B cell (primary cell): ENCODE data around the gene YPEL3. TPM values are rescaled to one million over a fixed set of nuclear protein-coding genes. Genes with fewer than 3 reads are reported as not detected.

Source experiments
- ATAC-seq: fragments of 200-7000 bp; cut with Tn5 transposase; one replicate; pipeline ENCODE4 v1.10.0; 2021; ENCODE audit warnings: low read depth, mild to moderate bottlenecking, moderate number of reproducible peaks, moderate library complexity
- CTCF ChIA-PET: fragments of 350-600 bp; sonication (Branson Sonifier 250); formaldehyde crosslinking; loops from one replicate; lab custom pipeline; 2021; ENCODE audit warnings: antibody characterized with exemption, inconsistent platforms; lab: Charles Lee
- POLR2A ChIA-PET: fragments of 350-600 bp; sonication (Branson Sonifier 250); formaldehyde crosslinking; loops from one replicate; lab custom pipeline; 2021; ENCODE audit warnings: antibody characterized with exemption; lab: Charles Lee
- DNase-seq: peaks from one replicate; pipeline ENCODE4 v3.0.0; 2013
- H2AFZ ChIP-seq: 2 replicates; pipeline ENCODE4 v1.6.1; 2012; ENCODE audit warnings: mild to moderate bottlenecking, low read depth, low read length; ENCODE audit not compliant: insufficient read depth, poor library complexity, severe bottlenecking
- H3K27ac ChIP-seq, 2 donors: 1 replicate in 1 of 2; 2 replicates in 1 of 2; pipeline ENCODE4 v1.5.1; 2012 to 2013; ENCODE audit warnings: low read length in 2 of 2, mild to moderate bottlenecking in 2 of 2, moderate library complexity in 1 of 2
- H3K27me3 ChIP-seq, 4 experiments: fragments of 200-600 bp in 1 of 4; sonication (generic) in 1 of 4; replicated peaks in 1 of 4; 1 replicate in 2 of 4; 2 replicates in 2 of 4; pipeline versions ENCODE4 v1.6.1 to v1.7.0; 2013 to 2016; ENCODE audit warnings: low read length in 3 of 4, mild to moderate bottlenecking in 2 of 4, mixed read lengths in 1 of 4, moderate library complexity in 1 of 4; ENCODE audit not compliant: insufficient read depth in 4 of 4, control insufficient read depth in 3 of 4; ENCODE audit errors: control extremely low read depth in 1 of 4
- H3K36me3 ChIP-seq, 2 experiments: replicated peaks in 1 of 2; 1 replicate in 1 of 2; 2 replicates in 1 of 2; pipeline versions ENCODE4 v1.6.1 to v1.7.1; 2013; ENCODE audit warnings: low read length in 1 of 2; ENCODE audit not compliant: insufficient read depth in 2 of 2, control insufficient read depth in 1 of 2; ENCODE audit errors: control extremely low read depth in 1 of 2, extremely low read depth in 1 of 2
- H3K4me1 ChIP-seq, 2 donors: fragments of 200-600 bp in 1 of 2; sonication (generic) in 1 of 2; 1 replicate in 1 of 2; 2 replicates in 1 of 2; pipeline versions ENCODE4 v1.5.1 to v1.6.1; 2013 to 2017; ENCODE audit warnings: low read length in 2 of 2; ENCODE audit not compliant: control insufficient read depth in 2 of 2, insufficient read depth in 2 of 2
- H3K4me2 ChIP-seq: replicated peaks from 2 replicates; pipeline ENCODE3; 2012; ENCODE audit warnings: mild to moderate bottlenecking, low read depth, low read length; ENCODE audit not compliant: poor library complexity, severe bottlenecking
- H3K4me3 ChIP-seq, 5 experiments: fragments of 200-600 bp in 1 of 5; sonication (generic) in 1 of 5; 1 replicate in 3 of 5; 2 replicates in 2 of 5; pipeline versions ENCODE4 v1.5.1 to v1.7.0; 2011 to 2016; ENCODE audit warnings: low read length in 4 of 5, mild to moderate bottlenecking in 4 of 5, low read depth in 2 of 5, control low read depth in 1 of 5, moderate library complexity in 1 of 5; ENCODE audit not compliant: insufficient read depth in 1 of 5; ENCODE audit errors: control extremely low read depth in 1 of 5, extremely low read depth in 1 of 5
- H3K79me2 ChIP-seq: fragments of 200-600 bp; sonication (generic); one replicate; pipeline ENCODE4 v1.6.0; 2016; ENCODE audit warnings: low read length; ENCODE audit not compliant: control insufficient read depth, insufficient read depth
- H3K9ac ChIP-seq: fragments of 200-600 bp; sonication (generic); 2 replicates; pipeline ENCODE4 v1.6.1; 2017; ENCODE audit warnings: mild to moderate bottlenecking, low read length, moderate library complexity
- H3K9me3 ChIP-seq, 3 donors: one replicate each; pipeline versions ENCODE4 v1.6.1 to v1.7.1; 2013; ENCODE audit warnings: low read length in 2 of 3; ENCODE audit not compliant: control insufficient read depth in 2 of 3, insufficient read depth in 1 of 3; ENCODE audit errors: control extremely low read depth in 1 of 3
- H4K20me1 ChIP-seq: 2 replicates; pipeline ENCODE4 v1.6.0; 2012; ENCODE audit warnings: mild to moderate bottlenecking, low read length; ENCODE audit not compliant: insufficient read depth, control insufficient read depth, poor library complexity, severe bottlenecking
- H3K27ac Mint-ChIP-seq: one replicate; pipeline ENCODE4 v1.8.0; 2021; ENCODE audit warnings: mixed read lengths
- H3K27me3 Mint-ChIP-seq: one replicate; pipeline ENCODE4 v1.8.0; 2021; ENCODE audit warnings: mixed read lengths
- H3K4me1 Mint-ChIP-seq: one replicate; pipeline ENCODE4 v1.8.0; 2021; ENCODE audit warnings: mixed read lengths
- H3K4me3 Mint-ChIP-seq: one replicate; pipeline ENCODE4 v1.8.0; 2021; ENCODE audit warnings: mixed read lengths
- H3K9me3 Mint-ChIP-seq: one replicate; pipeline ENCODE4 v1.8.0; 2022; ENCODE audit warnings: mixed read lengths; ENCODE audit not compliant: insufficient read depth
- CTCF ChIP-seq: fragments of 200-600 bp; IDR thresholded peaks from one replicate; pipeline ENCODE4 v1.8.0; 2022; ENCODE audit warnings: antibody characterized with exemption, mild to moderate bottlenecking
- EZH2 ChIP-seq: IDR thresholded peaks from 2 replicates; pipeline ENCODE4 v1.6.1; 2012; ENCODE audit warnings: borderline replicate concordance, low read depth, mild to moderate bottlenecking, moderate library complexity, low read length; ENCODE audit not compliant: insufficient read depth, poor library complexity, severe bottlenecking
- WGBS: methylation state at CpG from one replicate; pipeline ENCODE4 v1.1.5; 2013; ENCODE audit warnings: missing lambda C conversion rate; ENCODE audit not compliant: insufficient coverage; 5-methylcytosine and 5-hydroxymethylcytosine counted together
- intact Hi-C: fragments of 100-400 bp; cut with micrococcal nuclease; formaldehyde crosslinking; loops from one replicate; pipeline ENCODE4 v1.10.0; 2022
- polyA plus RNA-seq: library from polyadenylated mRNA; depleted of rRNA; stranded (reverse); fragments of >200 nt; gene quantifications from 2 replicates; pipeline ENCODE4 v1.2.3, GENCODE V29; 2012
- total RNA-seq, 2 donors: library from RNA; stranded (reverse); fragments of 120-200 nt in 1 of 2; gene quantifications; 1 replicate in 1 of 2; 2 replicates in 1 of 2; pipeline versions ENCODE4 v1.2.3 to v1.2.4, GENCODE V29; 2013 to 2022

YPEL3 gene
- total and polyA plus RNA-seq, 2 donors (not counting 1 experiment from before 2014, with no cell fraction given): 314 to 414 TPM

- Histone ChIP-seq H3K9me3 (no peaks in the 10 kb centered on the region), H3K4me3 (peak overlapping the region in 4 of 5 experiments; percentile 73 to 96 (median 89)), H2AFZ (peak overlapping the region; percentile 96), H3K9ac (peak overlapping the region; percentile 73), H3K27ac (peak overlapping the region; percentile 82 to 88), H3K4me1 (peaks cover 16 to 33% of the 10 kb centered on the region in 2 donors), H3K4me2 (peak overlapping the region; percentile 95), H3K27me3 (no peaks in the 10 kb centered on the region), H3K36me3 (peaks cover 5 to 13% of the 10 kb centered on the region in 2 experiments), H4K20me1 (peaks cover 23% of the 10 kb centered on the region), H3K79me2 (peaks cover 43% of the 10 kb centered on the region)
- H3K9me3 Mint-ChIP-seq: no peaks in the 10 kb centered on the region
- peak overlapping the region; percentile 99 for H3K27ac Mint-ChIP-seq
- 50% methylated on average over 9 of the region's 12 CpGs for WGBS
- no peaks in the 10 kb centered on the region for H3K27me3 Mint-ChIP-seq
- H3K4me3 Mint-ChIP-seq: peak overlapping the region; percentile 100
- DNase-seq (no peak), ATAC-seq (no peak)
- POLR2A ChIA-PET: interaction anchor here (1.1 to 1.5 kb wide), 3 partner anchors 28 to 33 kb away, joined by 3 to 6 read pairs (median 5); partner anchors contain the start of genes TBX6 and YPEL3
- TF ChIP-seq EZH2: no peak
- no peak for TF ChIP-seq CTCF
- intact Hi-C loops: loop anchor here (10.0 kb wide), 2 partner anchors 311 to 631 kb away; partner anchors contain the start of genes MYL11, SRCAP and TBC1D10B
- H3K4me1 Mint-ChIP-seq: peaks cover 24% of the 10 kb centered on the region
- CTCF ChIA-PET: interaction anchor here (0.7 to 1.5 kb wide), 4 partner anchors 14 to 122 kb away, joined by 3 to 7 read pairs (median 4); no protein-coding TSS in a partner anchor
Observed at GRCh38 chr16:30063278-30063892, 32.6 kb downstream of the YPEL3 start.
